ENCODE results near the gene KIRREL2.

KIRREL2 gene

GRCh38 chr19:35845215-35846037, 11.3 kb upstream of the KIRREL2 start:
- no peak for DNase-seq

GRCh38 chr19:35846038-35846668, 10.6 kb upstream of the KIRREL2 start:
- DNase-seq, result no peak

- no peak for DNase-seq
These were observed 8.8 kb upstream of the KIRREL2 start for GRCh38 chr19:35847911-35848310.

GRCh38 chr19:35848486-35848885, 8.2 kb upstream of the KIRREL2 start:
- no peak for DNase-seq

GRCh38 chr19:35848919-35849505, 7.7 kb upstream of the KIRREL2 start:
- no peak for DNase-seq

- DNase-seq, result no peak
These were observed 5.3 kb upstream of the KIRREL2 start for GRCh38 chr19:35851213-35852028.

- no peak for DNase-seq
These were observed 4.5 kb upstream of the KIRREL2 start, which contains the start of gene NPHS1 for GRCh38 chr19:35852029-35852780. NPHS1 (minus strand) TSS chr19:35852504; CDS start chr19:35851837, 667 bp downstream.

GRCh38 chr19:35853038-35853756, 3.5 kb upstream of the KIRREL2 start:
- DNase-seq, result no peak

GRCh38 chr19:35858311-35858710, 1.6 kb downstream of the KIRREL2 start:
- DNase-seq, result no peak

GRCh38 chr19:35859414-35859813, 2.7 kb downstream of the KIRREL2 start:
- no peak for DNase-seq

- no peak for DNase-seq
These were observed 3.7 kb downstream of the KIRREL2 start for GRCh38 chr19:35860436-35860817.

- DNase-seq, result no peak
These were observed 4.3 kb downstream of the KIRREL2 start for GRCh38 chr19:35860818-35861639.

- DNase-seq, result no peak
These were observed 5.0 kb downstream of the KIRREL2 start for GRCh38 chr19:35861640-35862160.

GRCh38 chr19:35862528-35862927, 5.8 kb downstream of the KIRREL2 start:
- no peak for DNase-seq

- no peak for DNase-seq
These were observed 6.3 kb downstream of the KIRREL2 start for GRCh38 chr19:35863018-35863417.

- DNase-seq, result peak; percentile 48
These were observed 11.6 kb downstream of the KIRREL2 start, which contains the start of gene APLP1 for GRCh38 chr19:35868172-35868822. APLP1 (plus strand) TSS chr19:35868574; CDS start chr19:35868637, 63 bp downstream.

- DNase-seq, result no peak
These were observed 12.2 kb downstream of the KIRREL2 start for GRCh38 chr19:35868823-35869326.

- peak; percentile 47 for DNase-seq
These were observed 12.8 kb downstream of the KIRREL2 start for GRCh38 chr19:35869327-35870123.
